Measurements from ENCODE around the gene ITPA.
A peak's percentile ranks its signal among the peaks of the same experiment; 100 is the strongest.
"Not testable (repeated sequence)": the region's sequence is repeated elsewhere in the genome, so short reads cannot be mapped to it uniquely, and the experiment has no call there.

ITPA gene

GRCh38 chr20:3195590-3196237 lies 13.6 kb upstream of the ITPA start:
- no peak overlapping the region for H3K4me3 ChIP-seq (ENCODE audit: low read length)
- no peak overlapping the region for H3K27ac ChIP-seq (ENCODE audit: low read depth, low read length)
- H3K36me3 ChIP-seq (ENCODE audit: control insufficient read depth, insufficient read depth, low read length) = peaks cover 45% of the 10 kb centered on the region
- H3K4me1 ChIP-seq (ENCODE audit: control insufficient read depth, insufficient read depth, low read length) = no peaks in the 10 kb centered on the region
- no peak overlapping the region for H3K9ac ChIP-seq (ENCODE audit: low read length)
- no peaks in the 10 kb centered on the region for H3K27me3 ChIP-seq (ENCODE audit: control insufficient read depth, insufficient read depth, low read length)

GRCh38 chr20:3199206-3199605 lies 10.1 kb upstream of the ITPA start:
- Histone ChIP-seq H3K27me3 (ENCODE audit: control insufficient read depth, insufficient read depth, low read length) (no peaks in the 10 kb centered on the region), H3K27ac (ENCODE audit: low read depth, low read length) (no peak overlapping the region), H3K36me3 (ENCODE audit: control insufficient read depth, insufficient read depth, low read length) (peaks cover 29% of the 10 kb centered on the region), H3K4me3 (ENCODE audit: low read length) (no peak overlapping the region), H3K4me1 (ENCODE audit: control insufficient read depth, insufficient read depth, low read length) (peaks cover 6% of the 10 kb centered on the region), H3K9ac (ENCODE audit: low read length) (no peak overlapping the region)

- Histone ChIP-seq H3K27ac (ENCODE audit: low read depth, low read length) (no peak overlapping the region), H3K27me3 (ENCODE audit: control insufficient read depth, insufficient read depth, low read length) (no peaks in the 10 kb centered on the region), H3K4me3 (ENCODE audit: low read length) (no peak overlapping the region), H3K9ac (ENCODE audit: low read length) (no peak overlapping the region), H3K36me3 (ENCODE audit: control insufficient read depth, insufficient read depth, low read length) (peaks cover 20% of the 10 kb centered on the region), H3K4me1 (ENCODE audit: control insufficient read depth, insufficient read depth, low read length) (peaks cover 6% of the 10 kb centered on the region)
Measured at GRCh38 chr20:3199976-3200755, 9.1 kb upstream of the ITPA start.

GRCh38 chr20:3202965-3203314 lies 6.4 kb upstream of the ITPA start:
- Histone ChIP-seq H3K9ac (ENCODE audit: low read length) (peak overlapping the region; percentile 85), H3K27me3 (ENCODE audit: control insufficient read depth, insufficient read depth, low read length) (no peaks in the 10 kb centered on the region), H3K4me1 (ENCODE audit: control insufficient read depth, insufficient read depth, low read length) (peaks cover 6% of the 10 kb centered on the region), H3K4me3 (ENCODE audit: low read length) (peak overlapping the region; percentile 94), H3K27ac (ENCODE audit: low read depth, low read length) (no peak overlapping the region), H3K36me3 (ENCODE audit: control insufficient read depth, insufficient read depth, low read length) (peaks cover 9% of the 10 kb centered on the region)

GRCh38 chr20:3203315-3204123 lies 5.8 kb upstream of the ITPA start:
- peak overlapping the region; percentile 94 for H3K4me3 ChIP-seq (ENCODE audit: low read length)
- H3K4me1 ChIP-seq (ENCODE audit: control insufficient read depth, insufficient read depth, low read length) = peaks cover 6% of the 10 kb centered on the region

GRCh38 chr20:3204124-3204794 lies 5.0 kb upstream of the ITPA start, which contains the start of gene DDRGK1:
DDRGK1 (minus strand) TSS chr20:3204682; CDS start chr20:3204627, 55 bp downstream.
- peaks cover 9% of the 10 kb centered on the region for H3K36me3 ChIP-seq (ENCODE audit: control insufficient read depth, insufficient read depth, low read length)
- no peaks in the 10 kb centered on the region for H3K27me3 ChIP-seq (ENCODE audit: control insufficient read depth, insufficient read depth, low read length)
- H3K4me1 ChIP-seq (ENCODE audit: control insufficient read depth, insufficient read depth, low read length) = peaks cover 6% of the 10 kb centered on the region
- peak within 1 kb of the TSS; percentile 85 for H3K9ac ChIP-seq (ENCODE audit: low read length)
- H3K4me3 ChIP-seq (ENCODE audit: low read length) = peak within 1 kb of the TSS; percentile 94
- peak within 1 kb of the TSS; percentile 83 for H3K27ac ChIP-seq (ENCODE audit: low read depth, low read length)

More at GRCh38 chr20:3203315-3204123, 5.8 kb upstream of the ITPA start:
- H3K36me3 ChIP-seq (ENCODE audit: control insufficient read depth, insufficient read depth, low read length) = peaks cover 9% of the 10 kb centered on the region
- peak overlapping the region; percentile 85 for H3K9ac ChIP-seq (ENCODE audit: low read length)
- H3K27me3 ChIP-seq (ENCODE audit: control insufficient read depth, insufficient read depth, low read length) = no peaks in the 10 kb centered on the region
- no peak overlapping the region for H3K27ac ChIP-seq (ENCODE audit: low read depth, low read length)

- Histone ChIP-seq H3K4me1 (ENCODE audit: control insufficient read depth, insufficient read depth, low read length) (peaks cover 3% of the 10 kb centered on the region), H3K36me3 (ENCODE audit: control insufficient read depth, insufficient read depth, low read length) (peaks cover 5% of the 10 kb centered on the region), H3K4me3 (ENCODE audit: low read length) (peak overlapping the region; percentile 100), H3K27ac (ENCODE audit: low read depth, low read length) (peak overlapping the region; percentile 74), H3K27me3 (ENCODE audit: control insufficient read depth, insufficient read depth, low read length) (no peaks in the 10 kb centered on the region), H3K9ac (ENCODE audit: low read length) (peak overlapping the region; percentile 86)
Measured at GRCh38 chr20:3208786-3209256, 477 bp upstream of the ITPA start.

- peaks cover 3% of the 10 kb centered on the region for H3K4me1 ChIP-seq (ENCODE audit: control insufficient read depth, insufficient read depth, low read length)
- no peak overlapping the region for H3K27ac ChIP-seq (ENCODE audit: low read depth, low read length)
Measured at GRCh38 chr20:3209946-3210317, 634 bp downstream of the ITPA start.

GRCh38 chr20:3210346-3210745 lies 1.0 kb downstream of the ITPA start:
- H3K4me1 ChIP-seq (ENCODE audit: control insufficient read depth, insufficient read depth, low read length) = peaks cover 3% of the 10 kb centered on the region
- no peaks in the 10 kb centered on the region for H3K27me3 ChIP-seq (ENCODE audit: control insufficient read depth, insufficient read depth, low read length)
- peak overlapping the region; percentile 100 for H3K4me3 ChIP-seq (ENCODE audit: low read length)
- no peak overlapping the region for H3K27ac ChIP-seq (ENCODE audit: low read depth, low read length)
- H3K9ac ChIP-seq (ENCODE audit: low read length) = peak overlapping the region; percentile 86
- peaks cover 9% of the 10 kb centered on the region for H3K36me3 ChIP-seq (ENCODE audit: control insufficient read depth, insufficient read depth, low read length)

More at GRCh38 chr20:3209946-3210317, 634 bp downstream of the ITPA start:
- H3K27me3 ChIP-seq (ENCODE audit: control insufficient read depth, insufficient read depth, low read length) = no peaks in the 10 kb centered on the region
- peak overlapping the region; percentile 86 for H3K9ac ChIP-seq (ENCODE audit: low read length)
- H3K36me3 ChIP-seq (ENCODE audit: control insufficient read depth, insufficient read depth, low read length) = peaks cover 9% of the 10 kb centered on the region
- H3K4me3 ChIP-seq (ENCODE audit: low read length) = peak overlapping the region; percentile 100

GRCh38 chr20:3213226-3213625 lies 3.9 kb downstream of the ITPA start:
- Histone ChIP-seq H3K36me3 (ENCODE audit: control insufficient read depth, insufficient read depth, low read length) (peaks cover 9% of the 10 kb centered on the region), H3K27ac (ENCODE audit: low read depth, low read length) (no peak overlapping the region), H3K4me3 (ENCODE audit: low read length) (no peak overlapping the region), H3K27me3 (ENCODE audit: control insufficient read depth, insufficient read depth, low read length) (no peaks in the 10 kb centered on the region), H3K9ac (ENCODE audit: low read length) (no peak overlapping the region), H3K4me1 (ENCODE audit: control insufficient read depth, insufficient read depth, low read length) (peaks cover 3% of the 10 kb centered on the region)

GRCh38 chr20:3215359-3215917 lies 6.1 kb downstream of the ITPA start:
- H3K4me1 ChIP-seq (ENCODE audit: control insufficient read depth, insufficient read depth, low read length); H3K27me3 ChIP-seq (ENCODE audit: control insufficient read depth, insufficient read depth, low read length); H3K36me3 ChIP-seq (ENCODE audit: control insufficient read depth, insufficient read depth, low read length): not testable (repeated sequence)

More at GRCh38 chr20:3215359-3215917, 6.1 kb downstream of the ITPA start:
- not testable (repeated sequence) for H3K27ac ChIP-seq (ENCODE audit: low read depth, low read length); H3K9ac ChIP-seq (ENCODE audit: low read length); H3K4me3 ChIP-seq (ENCODE audit: low read length)

Data from rectal smooth muscle tissue (tissue), 1 donor.